Effector memory CD4-positive, alpha-beta T cell (primary cell): ENCODE results near the gene ARF4.

Source experiments
- DNase-seq, 3 donors: peaks; one replicate each; pipeline ENCODE4 v3.0.0-alpha.2; 2020
- H3K27ac ChIP-seq: 2 replicates; pipeline ENCODE4 v1.7.0; 2013; ENCODE audit warnings: mild to moderate bottlenecking, low read length, moderate library complexity; ENCODE audit not compliant: insufficient read depth, poor library complexity, severe bottlenecking
- H3K27me3 ChIP-seq: replicated peaks from 2 replicates; pipeline ENCODE4 v1.7.0; 2013; ENCODE audit warnings: mild to moderate bottlenecking, low read length; ENCODE audit not compliant: insufficient read depth, control insufficient read depth, poor library complexity, severe bottlenecking
- H3K36me3 ChIP-seq: 2 replicates; pipeline ENCODE4 v1.7.0; 2013; ENCODE audit warnings: mild to moderate bottlenecking, low read length, moderate library complexity; ENCODE audit not compliant: control insufficient read depth, insufficient read depth
- H3K4me1 ChIP-seq: 2 replicates; pipeline ENCODE4 v1.7.0; 2013; ENCODE audit warnings: low read length, mild to moderate bottlenecking; ENCODE audit not compliant: control insufficient read depth, insufficient read depth, poor library complexity, severe bottlenecking
- H3K4me3 ChIP-seq: 2 replicates; pipeline ENCODE4 v1.7.0; 2013; ENCODE audit warnings: low read length, low read depth, mild to moderate bottlenecking; ENCODE audit not compliant: insufficient read depth, poor library complexity, severe bottlenecking
- H3K9me3 ChIP-seq: 2 replicates; pipeline ENCODE4 v1.7.0; 2013; ENCODE audit warnings: mild to moderate bottlenecking, low read length, moderate library complexity; ENCODE audit not compliant: control insufficient read depth

Gene ARF4

DNA sequence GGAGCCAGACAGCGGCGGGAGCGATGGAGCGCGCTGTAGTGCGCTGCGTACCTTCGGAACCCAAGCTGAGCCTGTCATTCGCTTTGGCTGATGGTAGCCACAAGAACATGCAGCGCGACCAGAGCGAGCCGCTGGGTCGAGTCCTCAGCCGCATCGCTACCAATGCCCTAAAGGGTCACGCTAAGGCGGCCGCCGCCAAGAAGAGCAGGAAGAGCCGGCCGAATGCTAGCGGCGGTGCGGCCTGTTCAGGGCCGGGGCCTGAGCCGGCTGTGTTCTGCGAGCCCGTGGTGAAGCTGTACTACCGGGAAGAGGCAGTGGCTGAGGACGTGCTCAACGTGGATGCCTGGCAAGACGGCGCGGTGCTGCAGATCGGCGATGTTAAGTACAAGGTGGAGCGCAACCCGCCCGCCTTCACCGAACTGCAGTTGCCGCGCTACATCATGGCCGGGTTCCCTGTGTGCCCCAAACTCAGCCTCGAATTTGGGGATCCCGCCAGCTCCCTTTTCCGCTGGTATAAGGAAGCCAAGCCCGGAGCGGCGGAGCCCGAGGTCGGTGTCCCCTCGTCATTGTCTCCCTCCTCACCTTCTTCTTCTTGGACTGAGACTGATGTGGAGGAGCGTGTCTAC, 40.6 kb downstream of the ARF4 start:
- Histone ChIP-seq H3K4me1 (peaks cover 25% of the 10 kb centered on the region), H3K4me3 (peak overlapping the region; percentile 73), H3K9me3 (no peaks in the 10 kb centered on the region), H3K27me3 (no peaks in the 10 kb centered on the region), H3K36me3 (peaks cover 7% of the 10 kb centered on the region), H3K27ac (peak overlapping the region; percentile 91)
- peak in 1 of 3 donors; percentile 17 for DNase-seq

- Histone ChIP-seq H3K27ac (peak within 1 kb of the TSS; percentile 91), H3K4me3 (peak within 1 kb of the TSS; percentile 73), H3K27me3 (no peaks in the 10 kb centered on the region), H3K4me1 (peaks cover 25% of the 10 kb centered on the region), H3K36me3 (peaks cover 7% of the 10 kb centered on the region), H3K9me3 (no peaks in the 10 kb centered on the region)
- DNase-seq: peak; percentile 67 to 73 (median 68)
These were observed 41.2 kb downstream of the ARF4 start, which contains the start of gene PDE12 for GRCh38 chr3:57555738-57556458. TSS of gene PDE12 (plus strand) at chr3:57556274. CDS start at chr3:57556380, 106 bp downstream.

GRCh38 chr3:57555306-57555705, 41.8 kb downstream of the ARF4 start:
- peak overlapping the region; percentile 91 for H3K27ac ChIP-seq
- peak overlapping the region; percentile 73 for H3K4me3 ChIP-seq
- no peaks in the 10 kb centered on the region for H3K9me3 ChIP-seq
- peaks cover 25% of the 10 kb centered on the region for H3K4me1 ChIP-seq
- DNase-seq: no peak
- peaks cover 7% of the 10 kb centered on the region for H3K36me3 ChIP-seq
- H3K27me3 ChIP-seq: no peaks in the 10 kb centered on the region

DNA sequence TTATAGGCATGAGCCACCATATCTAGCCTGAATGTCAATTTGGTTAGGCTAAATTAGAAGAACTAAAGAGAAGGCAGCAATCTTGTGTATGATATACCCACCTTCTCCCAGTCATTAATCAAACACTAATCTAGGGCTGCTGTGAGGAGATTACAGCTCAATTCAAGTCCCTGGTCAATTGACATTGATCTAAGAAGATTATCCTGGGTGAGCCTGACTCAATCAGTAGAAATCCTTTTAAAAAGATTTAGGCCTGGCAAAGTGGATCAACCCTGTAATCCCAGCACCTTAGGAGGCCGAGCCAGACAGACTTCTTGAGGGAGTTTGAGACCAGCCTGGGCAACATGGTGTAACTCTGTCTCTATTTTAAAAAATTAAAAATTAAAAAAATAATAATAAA, 50.5 kb downstream of the ARF4 start:
- H3K9me3 ChIP-seq: no peaks in the 10 kb centered on the region
- no peaks in the 10 kb centered on the region for H3K27me3 ChIP-seq
- no peak for DNase-seq
- H3K4me1 ChIP-seq: no peaks in the 10 kb centered on the region
- H3K36me3 ChIP-seq: no peaks in the 10 kb centered on the region
- H3K4me3 ChIP-seq: no peak overlapping the region
- no peak overlapping the region for H3K27ac ChIP-seq

- no peaks in the 10 kb centered on the region for H3K27me3 ChIP-seq
- no peak overlapping the region for H3K4me3 ChIP-seq
- H3K9me3 ChIP-seq: no peaks in the 10 kb centered on the region
- H3K27ac ChIP-seq: no peak overlapping the region
- no peaks in the 10 kb centered on the region for H3K36me3 ChIP-seq
- DNase-seq: no peak
- no peaks in the 10 kb centered on the region for H3K4me1 ChIP-seq
These were observed 51.4 kb downstream of the ARF4 start for GRCh38 chr3:57545636-57546268.

DNA sequence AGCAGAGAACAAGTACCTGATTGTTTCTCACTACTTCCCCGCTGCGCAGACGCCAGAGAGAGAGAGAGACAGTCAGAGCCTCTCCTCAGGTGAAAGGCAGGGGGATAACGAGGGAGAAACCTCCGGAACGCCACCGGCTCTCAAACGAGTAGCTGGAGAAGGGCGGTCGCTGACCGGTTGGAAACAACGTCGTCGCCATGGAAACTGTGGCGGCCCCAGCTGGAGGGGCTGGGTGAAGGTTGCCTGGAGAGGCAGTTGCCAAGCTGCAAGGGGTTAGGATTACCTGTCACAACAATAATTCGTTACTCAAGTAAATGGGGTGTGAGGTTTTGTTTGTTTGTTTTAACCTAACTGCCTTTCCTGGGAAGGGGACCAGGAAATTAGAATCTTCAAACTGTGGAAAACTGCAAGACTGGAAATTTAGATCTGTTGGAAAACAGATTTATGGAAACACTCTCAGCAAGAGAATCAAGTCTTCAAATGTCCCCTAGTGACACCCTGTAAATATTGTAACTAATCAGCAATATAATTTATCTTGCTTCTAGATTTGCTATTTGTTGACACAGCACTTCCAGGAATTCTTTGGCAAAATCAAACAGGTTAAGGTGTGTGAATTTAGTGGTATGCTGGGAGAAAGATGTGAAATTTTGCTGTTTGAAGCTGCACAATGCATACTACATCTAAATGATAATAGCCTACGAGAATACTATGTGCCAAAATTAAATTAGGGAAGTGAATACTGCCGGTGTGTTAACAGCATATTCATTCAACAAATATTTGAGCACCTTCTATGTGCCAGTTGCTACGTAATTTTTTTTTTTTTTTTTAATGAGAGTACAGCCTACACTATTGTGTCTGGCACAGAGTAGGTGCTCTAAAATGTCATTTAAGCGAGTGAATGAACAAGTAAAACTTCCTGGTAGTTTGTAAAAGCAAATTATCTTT, 52.7 kb downstream of the ARF4 start, which contains the start of gene DNAH12:
Gene DNAH12, minus strand, starts transcription at position 164 of the 945 bp plus-strand sequence. CDS start 1,474 bp downstream, outside the sequence.
- Histone ChIP-seq H3K36me3 (no peaks in the 10 kb centered on the region), H3K4me1 (no peaks in the 10 kb centered on the region), H3K27ac (no peak within 1 kb of the TSS), H3K9me3 (no peaks in the 10 kb centered on the region), H3K27me3 (no peaks in the 10 kb centered on the region), H3K4me3 (no peak within 1 kb of the TSS)
- DNase-seq: no peak

- Histone ChIP-seq H3K27ac (no peak overlapping the region), H3K36me3 (no peaks in the 10 kb centered on the region), H3K27me3 (no peaks in the 10 kb centered on the region), H3K4me1 (no peaks in the 10 kb centered on the region), H3K9me3 (no peaks in the 10 kb centered on the region), H3K4me3 (no peak overlapping the region)
- no peak for DNase-seq
These were observed 58.7 kb downstream of the ARF4 start for GRCh38 chr3:57538465-57538864.

- H3K9me3 ChIP-seq: no peaks in the 10 kb centered on the region
- no peaks in the 10 kb centered on the region for H3K36me3 ChIP-seq
- no peaks in the 10 kb centered on the region for H3K4me1 ChIP-seq
- no peak overlapping the region for H3K27ac ChIP-seq
- DNase-seq: no peak
- no peak overlapping the region for H3K4me3 ChIP-seq
- H3K27me3 ChIP-seq: no peaks in the 10 kb centered on the region
These were observed 67.0 kb downstream of the ARF4 start for GRCh38 chr3:57530071-57530608.
